Stimulated activated CD8-positive, alpha-beta memory T cell treated with anti-CD3 and anti-CD28 coated beads, Interleukin-4, amount 100 ng/mL, for 48 hours (primary cell): ENCODE measurements around the gene XXYLT1.
"Not testable (repeated sequence)": the region's sequence is repeated elsewhere in the genome, so short reads cannot be mapped to it uniquely, and the experiment has no call there.

ENCODE experiments used
- DNase-seq: peaks from one replicate; pipeline ENCODE4 v3.0.0-alpha.2; 2020

XXYLT1 gene

GRCh38 chr3:195224980-195225580 lies 45.9 kb downstream of the XXYLT1 start:
- no peak for DNase-seq

DNA sequence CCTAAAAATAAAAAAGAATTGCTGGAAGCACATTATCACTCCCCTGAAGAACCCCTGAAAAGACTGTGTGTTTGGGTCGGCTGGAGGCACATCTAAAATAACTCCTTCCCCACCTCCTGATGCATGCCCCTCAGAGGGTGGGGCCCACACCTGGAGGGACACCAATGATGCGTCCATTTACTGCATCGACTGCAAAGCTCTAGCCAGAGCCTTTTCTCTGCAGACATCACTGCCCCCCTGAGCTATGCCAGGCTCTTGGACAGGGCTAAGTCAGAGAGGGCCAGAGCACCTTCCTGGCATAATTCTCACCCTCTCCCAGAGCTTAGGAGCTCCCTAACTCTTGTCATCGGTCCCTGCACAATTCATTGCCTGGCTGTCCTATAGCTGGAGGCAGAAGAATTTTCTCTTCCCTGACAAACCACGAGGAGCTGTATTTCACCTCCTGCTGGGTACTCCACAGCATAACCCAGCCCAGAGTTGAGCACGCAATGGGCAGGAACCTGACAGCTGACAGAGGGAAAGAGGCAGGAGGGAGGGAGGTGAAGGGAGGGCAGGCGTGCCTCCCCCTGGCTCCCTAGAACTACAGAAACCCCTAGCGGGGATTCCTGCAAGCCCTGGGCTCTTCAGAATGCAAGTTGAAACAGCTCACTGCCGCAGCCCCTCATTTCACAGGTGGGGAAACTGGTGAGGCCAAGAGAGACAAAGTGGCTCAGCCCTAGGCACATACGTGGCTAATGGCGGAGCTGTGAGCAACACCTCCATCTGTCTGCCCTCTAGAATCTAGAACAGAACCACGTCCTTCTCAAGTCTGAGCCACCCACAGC lies 46.6 kb downstream of the XXYLT1 start:
- peak; percentile 17 for DNase-seq

DNA sequence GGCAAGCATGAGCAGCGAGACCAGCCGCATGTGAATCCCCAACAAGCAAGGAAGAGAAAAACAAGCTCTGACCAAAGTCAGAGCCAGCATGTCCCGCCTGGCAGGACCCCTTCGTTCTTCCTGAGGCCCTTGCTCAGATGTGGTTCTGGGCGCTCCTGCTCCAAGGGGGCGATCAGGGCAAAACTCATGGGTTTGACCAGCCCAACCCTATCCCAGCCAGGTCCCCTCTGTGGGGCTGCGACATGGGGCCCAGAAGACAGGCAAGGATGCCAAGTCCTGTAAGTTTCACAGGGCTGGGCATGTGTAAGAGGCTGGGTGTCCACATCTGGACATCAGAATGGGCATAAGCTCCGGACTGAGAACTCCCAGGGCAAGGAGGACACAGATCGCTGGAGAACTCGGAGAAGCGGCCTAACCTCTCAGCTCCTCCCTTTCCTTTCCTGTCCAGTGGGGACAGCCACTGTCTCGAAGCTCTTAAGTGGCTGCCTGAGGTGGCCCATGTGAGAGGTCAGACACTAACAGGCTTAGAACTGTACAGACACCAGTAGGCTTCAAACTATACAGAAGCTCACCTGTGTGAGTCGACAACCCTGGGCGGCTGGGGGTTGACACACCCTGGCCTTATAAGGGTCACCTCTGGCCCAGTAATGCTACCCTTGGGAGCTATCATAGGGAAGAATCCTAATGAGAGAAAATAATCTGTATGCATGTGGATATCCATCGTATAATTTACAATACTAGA lies 48.9 kb downstream of the XXYLT1 start:
- peak; percentile 13 for DNase-seq

DNA sequence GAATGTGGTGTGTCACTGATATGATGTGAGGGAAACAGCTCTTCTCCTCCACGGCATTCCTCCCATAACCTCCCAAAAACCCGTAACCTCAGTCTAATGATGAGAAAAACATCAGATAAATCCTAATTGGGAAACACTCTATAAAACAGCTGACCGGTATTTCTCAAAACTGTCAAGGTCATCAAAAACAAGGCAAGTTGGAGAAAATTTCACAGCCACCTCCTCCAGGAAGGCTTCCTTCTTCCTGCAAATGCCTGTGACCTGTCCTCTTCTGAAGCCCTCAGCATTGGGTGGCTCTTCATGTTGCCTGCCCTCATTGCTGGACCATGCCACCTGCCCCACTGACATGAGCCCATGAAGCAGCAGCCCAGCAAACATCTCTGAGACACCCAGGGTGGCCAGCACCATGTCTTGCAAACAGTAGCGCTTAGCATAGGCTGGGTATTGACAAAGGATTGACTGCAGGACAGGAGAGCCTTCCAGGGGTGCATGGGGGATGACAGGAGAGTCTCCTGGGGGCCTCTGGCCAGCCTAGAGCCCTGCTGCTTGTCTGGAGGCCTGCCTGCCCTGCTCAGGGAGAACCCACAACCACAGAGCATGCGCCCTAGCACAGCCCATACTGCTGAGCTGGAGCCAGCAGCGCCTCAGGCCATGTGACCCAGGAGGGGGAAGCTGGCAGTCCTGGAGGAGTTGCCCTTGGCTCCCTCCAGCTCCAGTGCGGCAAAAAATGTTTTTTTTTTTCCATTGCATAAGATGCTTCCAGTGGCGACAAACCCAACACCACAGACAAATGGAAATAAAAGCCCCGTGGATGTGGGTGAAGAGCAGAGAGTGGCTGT lies 49.7 kb downstream of the XXYLT1 start:
- DNase-seq = peak; percentile 16

DNA sequence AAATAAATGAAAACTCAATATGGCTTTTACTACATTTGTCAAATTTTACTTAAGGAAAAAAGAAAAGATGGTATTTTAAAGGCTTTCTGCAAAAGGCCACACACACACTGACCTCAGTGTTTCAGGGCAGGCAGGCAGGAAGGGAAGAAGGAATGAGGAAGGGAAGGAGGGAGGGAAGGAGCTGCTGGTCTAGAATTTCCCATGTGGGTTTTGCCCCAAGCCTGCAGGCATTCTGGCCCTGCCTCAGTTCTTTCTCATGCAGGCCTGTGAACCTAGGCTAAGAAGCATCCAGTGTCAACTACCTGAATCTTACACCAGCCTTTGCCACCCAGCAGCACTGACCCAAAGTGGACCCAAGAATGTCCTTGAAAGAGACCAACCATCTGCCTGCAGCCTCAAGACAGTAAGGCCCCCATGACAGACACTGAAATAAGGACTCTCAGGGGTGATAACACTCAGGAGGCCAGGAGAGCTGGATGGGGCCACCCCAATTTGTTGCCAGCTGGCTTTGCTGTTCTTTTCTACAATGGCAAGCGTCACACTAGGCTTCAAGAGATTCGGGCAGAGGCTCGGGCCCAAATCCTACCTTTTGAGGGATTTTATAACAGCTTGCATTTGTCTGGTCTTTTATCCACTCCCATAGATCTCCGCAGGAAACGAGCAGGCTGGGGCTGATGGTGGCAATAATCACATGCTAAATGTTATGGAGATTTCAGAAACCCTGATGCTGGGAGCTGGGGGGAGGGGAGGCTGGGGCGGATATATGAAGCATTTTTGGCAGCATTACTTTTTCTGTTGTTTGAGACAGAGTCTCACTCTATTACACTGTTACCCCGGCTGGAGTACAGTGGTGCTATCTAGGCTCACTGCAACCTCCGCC lies 51.4 kb downstream of the XXYLT1 start:
- DNase-seq = peak; percentile 12

- DNase-seq = not testable (repeated sequence)
These were observed 52.6 kb downstream of the XXYLT1 start for GRCh38 chr3:195218331-195218730.

GRCh38 chr3:195215576-195215975 lies 55.4 kb downstream of the XXYLT1 start:
- not testable (repeated sequence) for DNase-seq

- DNase-seq = no peak
These were observed 56.6 kb downstream of the XXYLT1 start for GRCh38 chr3:195214381-195214780.

DNA sequence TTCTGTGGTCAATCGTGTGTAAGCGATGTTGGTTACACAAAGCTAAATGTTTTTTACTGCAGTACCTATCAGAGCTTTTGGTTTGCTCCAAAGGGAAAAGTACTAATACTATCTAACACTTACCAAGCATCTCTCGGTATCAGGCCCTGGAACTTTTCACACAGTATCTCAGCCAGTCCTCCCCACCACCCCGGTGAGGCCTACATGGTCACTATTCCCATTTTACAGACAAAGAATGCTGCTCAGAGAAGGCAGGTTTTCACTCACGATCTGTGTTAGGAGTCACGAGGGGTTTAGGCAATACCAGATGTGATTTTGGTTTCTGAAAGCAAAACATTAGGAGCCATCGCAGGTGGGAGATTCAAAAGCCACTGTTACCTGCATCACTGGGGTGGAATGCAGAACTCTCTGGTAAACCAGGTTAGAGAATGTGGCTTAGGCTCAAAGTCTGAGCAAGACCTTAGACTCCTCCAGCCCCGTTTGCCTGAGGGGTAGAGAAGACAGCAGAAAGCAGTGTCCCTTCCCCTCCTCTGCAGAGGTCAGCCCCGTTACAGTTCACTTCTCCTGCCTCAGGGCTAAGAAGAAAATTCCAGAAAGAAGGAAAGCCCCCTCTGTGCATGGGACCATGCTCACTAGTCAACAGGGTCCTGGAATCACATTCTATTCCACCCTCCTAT lies 57.2 kb downstream of the XXYLT1 start:
- no peak for DNase-seq

DNA sequence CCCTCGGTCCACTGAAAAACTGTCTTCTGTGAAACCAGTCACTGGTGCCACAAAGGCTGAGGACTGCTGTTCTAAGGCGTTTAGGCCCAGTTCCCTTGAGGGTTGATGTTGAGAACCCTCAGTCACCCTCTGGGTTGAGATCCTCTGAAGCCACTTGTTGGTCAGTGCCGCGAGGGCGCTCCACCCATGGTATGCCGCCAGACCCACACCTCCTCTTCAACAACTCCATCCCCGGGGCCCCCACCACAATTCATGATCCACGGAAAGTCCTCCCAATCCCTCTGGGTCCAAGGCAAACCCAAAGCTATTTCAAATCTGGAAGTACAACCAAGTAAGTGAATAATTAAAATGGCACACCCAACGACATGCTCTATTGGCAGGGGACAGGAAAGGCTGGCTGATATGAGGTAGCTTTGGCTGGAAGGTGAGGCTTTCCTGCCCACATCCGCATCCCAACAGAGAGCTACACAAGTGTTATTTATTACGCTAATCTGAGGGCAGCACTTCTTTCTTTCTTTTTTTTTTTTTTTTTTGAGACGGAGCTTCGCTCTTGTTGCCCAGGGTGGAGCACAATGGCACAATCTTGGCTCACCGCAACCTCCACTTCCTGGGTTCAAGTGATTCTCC lies 58.1 kb downstream of the XXYLT1 start:
- no peak for DNase-seq

GRCh38 chr3:195212033-195212748 lies 58.8 kb downstream of the XXYLT1 start:
- no peak for DNase-seq

DNA sequence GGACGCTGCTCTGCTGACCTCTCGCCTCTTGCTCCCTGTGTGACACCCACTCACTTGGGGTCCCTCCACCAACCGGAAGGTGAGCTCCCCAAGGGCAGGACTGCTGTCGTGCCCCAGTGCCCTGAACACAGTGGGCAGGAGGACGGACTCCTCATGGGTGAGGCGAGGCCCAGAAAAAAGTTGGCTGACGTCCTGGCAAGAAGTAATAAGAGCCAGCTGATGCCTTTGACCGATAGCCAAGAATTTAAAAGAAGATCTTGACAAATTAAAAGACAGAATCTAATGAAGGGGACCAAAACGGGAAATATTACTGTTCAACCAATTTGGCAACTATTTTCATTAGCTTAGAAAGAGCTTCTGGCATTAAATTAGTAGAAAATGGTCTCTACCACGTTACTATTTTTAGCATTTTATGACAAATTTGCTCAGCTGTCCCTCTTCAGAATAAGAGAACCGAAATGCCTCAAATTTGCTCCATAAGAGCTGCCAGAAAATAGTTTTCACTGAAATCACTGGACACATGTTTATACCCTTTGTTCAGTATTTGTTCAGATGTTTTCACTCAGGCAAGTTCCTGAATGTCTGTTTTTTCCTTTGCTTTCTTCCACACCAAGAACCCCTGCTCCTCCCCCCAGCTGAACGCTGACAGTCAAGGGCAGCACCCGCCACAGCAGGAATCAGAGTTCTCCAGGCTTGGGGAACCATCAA lies 60.5 kb downstream of the XXYLT1 start:
- DNase-seq = no peak

DNA sequence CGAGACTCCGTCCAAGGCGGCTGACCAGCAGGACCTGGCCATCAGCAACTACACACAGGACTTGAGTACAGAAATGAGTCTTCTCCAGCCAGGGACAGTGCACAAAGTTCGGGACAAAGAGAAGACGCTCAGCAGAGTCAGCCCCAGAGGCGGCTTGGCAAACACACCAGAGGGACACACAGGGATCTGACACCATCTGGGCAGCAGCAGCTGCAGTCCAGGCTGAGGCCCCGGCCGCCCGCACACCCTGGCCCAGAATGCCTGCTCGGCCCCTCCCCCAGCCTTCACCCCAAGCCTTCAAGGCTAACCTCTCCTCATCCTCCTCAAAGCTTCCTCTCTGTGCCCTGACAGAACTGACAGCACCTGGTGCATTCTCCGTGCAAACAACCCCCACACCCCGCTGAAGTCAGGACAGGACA lies 61.1 kb downstream of the XXYLT1 start:
- no peak for DNase-seq

DNA sequence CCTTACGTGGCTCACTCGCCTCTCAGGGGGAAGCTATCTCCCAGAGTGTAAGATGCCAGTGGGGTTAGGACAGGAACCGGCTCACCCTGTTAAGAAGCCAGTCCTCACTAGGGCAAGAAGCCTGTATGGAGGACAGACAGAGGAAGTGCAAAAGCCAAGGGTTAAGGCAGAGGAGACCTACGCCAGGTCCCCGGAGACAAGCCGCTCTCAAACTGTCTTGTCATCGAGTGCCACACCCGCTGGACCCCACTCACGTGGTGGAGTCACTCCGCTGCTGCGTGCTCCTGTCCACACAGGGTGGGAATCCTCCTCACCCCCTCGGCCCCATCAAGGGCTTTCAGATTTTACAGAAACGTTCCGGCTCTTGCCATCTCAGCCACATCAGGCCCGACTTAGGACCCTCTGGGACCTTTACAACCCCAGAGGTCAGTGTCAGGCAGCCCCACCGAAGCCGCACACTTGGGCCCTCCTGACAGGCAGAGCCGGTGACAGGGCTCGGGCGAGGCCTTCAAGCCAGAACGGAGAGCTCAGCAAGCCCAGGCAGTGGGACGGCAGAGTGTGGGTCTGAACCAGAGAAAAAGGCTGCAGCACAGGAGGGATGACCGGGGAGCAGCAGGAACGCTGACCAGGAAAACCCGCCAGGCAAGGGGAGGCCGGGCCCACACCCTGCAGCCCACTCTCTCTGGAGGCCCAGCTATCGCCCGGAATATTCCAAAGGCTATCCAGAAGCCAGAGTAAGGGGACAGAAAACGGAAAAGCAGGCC lies 61.7 kb downstream of the XXYLT1 start:
- no peak for DNase-seq

- DNase-seq = peak; percentile 15
These were observed 62.3 kb downstream of the XXYLT1 start for GRCh38 chr3:195208631-195209030.

DNA sequence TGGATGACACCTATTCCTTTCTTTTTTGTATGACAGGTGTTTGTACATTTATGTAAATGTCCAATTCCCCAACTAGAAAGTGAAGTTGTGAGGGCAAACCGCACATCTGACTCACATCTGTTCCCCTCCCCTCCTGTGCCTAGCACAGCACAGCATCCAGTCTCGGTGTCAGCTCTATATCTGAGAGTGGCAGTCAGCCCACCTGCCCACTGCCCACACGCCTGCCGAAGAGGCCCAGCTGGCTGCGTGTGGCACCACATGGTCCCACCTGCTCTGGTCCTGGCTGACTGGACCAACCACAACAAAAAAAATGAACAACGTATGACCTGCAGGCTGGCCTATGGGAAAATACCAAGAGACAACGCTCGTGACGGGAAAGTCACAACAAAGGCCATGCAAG lies 62.8 kb downstream of the XXYLT1 start:
- DNase-seq = peak; percentile 29

DNA sequence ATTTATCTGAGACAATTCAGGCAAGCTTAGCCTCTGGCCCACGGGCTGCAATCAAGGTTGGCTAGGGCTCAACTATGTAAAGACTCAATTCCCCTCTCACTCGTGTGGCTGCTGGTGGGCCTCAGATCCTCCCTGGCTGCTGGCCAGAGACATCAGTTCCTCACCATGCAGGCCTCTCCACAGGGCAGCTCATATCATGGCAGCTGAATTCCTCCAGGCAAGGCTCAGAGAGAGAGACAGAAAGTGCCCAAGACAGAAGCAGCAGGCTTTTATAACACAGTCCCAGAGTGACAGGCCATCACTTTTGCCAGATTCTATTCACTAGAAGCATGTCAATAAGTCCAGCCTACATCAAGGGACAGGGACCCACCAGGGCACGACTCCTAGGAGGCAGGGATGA lies 63.2 kb downstream of the XXYLT1 start:
- no peak for DNase-seq

DNA sequence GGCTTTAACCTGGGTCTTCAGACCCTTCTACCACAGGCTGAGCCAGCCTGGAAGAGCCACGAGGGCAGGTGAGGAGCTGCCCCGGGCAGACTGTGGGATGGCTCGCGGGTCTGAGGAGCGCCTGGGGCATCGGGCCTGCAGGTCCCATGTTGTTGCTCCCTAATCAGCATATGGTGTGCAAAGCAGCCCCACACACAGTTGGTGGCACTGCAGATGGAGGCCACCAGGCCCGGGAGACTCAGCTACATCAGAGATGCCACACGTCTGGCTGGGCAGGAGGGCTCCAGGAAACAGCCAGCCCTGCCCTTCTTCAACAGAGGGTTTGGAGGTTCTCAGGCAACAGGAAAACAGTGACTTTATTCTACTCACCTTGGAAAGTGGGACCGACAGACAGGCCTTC lies 63.9 kb downstream of the XXYLT1 start:
- DNase-seq = peak; percentile 5
